GM19324 (cell line): ENCODE data around the gene RBP4.

Source experiments
- ATAC-seq: cut with Tn5 transposase; IDR thresholded peaks from one replicate; pipeline ENCODE4 v1.9.1; 2021; ENCODE audit warnings: mild to moderate bottlenecking, moderate library complexity; ENCODE audit not compliant: unreplicated experiment, low FRiP score

Gene RBP4

GRCh38 chr10:93597075-93597599 lies 3.9 kb downstream of the RBP4 start:
- no peak for ATAC-seq

- no peak for ATAC-seq
Observed at GRCh38 chr10:93596539-93596938, 4.5 kb downstream of the RBP4 start.

GRCh38 chr10:93595378-93596161 lies 5.5 kb downstream of the RBP4 start:
- no peak for ATAC-seq

DNA sequence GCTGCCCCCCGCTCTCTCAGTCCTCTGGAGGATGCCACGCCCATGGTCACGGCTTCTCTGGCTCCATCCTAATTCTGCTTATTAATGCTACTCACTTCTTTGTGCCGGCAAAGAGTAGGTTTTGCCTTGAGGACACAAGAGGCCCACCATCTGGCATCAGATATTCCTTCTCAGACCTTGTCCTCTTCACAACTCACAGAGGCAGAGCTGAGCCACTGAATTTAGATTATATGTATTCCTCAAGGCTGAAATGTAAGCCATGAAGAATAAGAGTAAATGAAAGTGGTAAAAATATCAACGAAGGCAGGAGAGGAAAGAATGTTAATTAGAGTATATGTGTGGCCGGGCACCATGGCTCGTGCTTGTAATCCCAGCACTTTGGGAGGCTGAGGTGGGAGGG lies 6.5 kb downstream of the RBP4 start:
- ATAC-seq: no peak

- ATAC-seq: no peak
Observed at GRCh38 chr10:93593749-93594148, 7.3 kb downstream of the RBP4 start.

GRCh38 chr10:93593254-93593653 lies 7.8 kb downstream of the RBP4 start:
- ATAC-seq: no peak

- no peak for ATAC-seq
Observed at GRCh38 chr10:93591065-93591808, 9.8 kb downstream of the RBP4 start.

DNA sequence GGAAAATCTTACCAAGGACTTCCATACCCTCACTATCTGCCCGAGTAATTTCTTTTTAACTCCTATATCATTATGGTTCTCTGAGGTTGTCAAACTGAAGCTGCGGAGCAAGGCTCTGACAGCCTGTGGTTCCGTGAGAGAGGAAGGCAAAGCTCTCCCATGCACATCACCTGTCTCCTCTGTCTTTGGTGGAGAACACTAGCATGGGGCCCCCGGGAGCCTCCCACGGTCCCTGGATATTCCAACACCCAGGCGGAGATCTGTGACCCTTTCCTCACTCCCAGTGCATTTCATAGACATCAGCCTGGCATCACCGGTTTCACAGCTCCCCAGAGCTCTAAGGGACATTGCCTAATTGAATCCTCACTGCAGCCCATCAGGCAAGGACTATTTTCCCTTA lies 10.4 kb downstream of the RBP4 start:
- ATAC-seq: no peak

DNA sequence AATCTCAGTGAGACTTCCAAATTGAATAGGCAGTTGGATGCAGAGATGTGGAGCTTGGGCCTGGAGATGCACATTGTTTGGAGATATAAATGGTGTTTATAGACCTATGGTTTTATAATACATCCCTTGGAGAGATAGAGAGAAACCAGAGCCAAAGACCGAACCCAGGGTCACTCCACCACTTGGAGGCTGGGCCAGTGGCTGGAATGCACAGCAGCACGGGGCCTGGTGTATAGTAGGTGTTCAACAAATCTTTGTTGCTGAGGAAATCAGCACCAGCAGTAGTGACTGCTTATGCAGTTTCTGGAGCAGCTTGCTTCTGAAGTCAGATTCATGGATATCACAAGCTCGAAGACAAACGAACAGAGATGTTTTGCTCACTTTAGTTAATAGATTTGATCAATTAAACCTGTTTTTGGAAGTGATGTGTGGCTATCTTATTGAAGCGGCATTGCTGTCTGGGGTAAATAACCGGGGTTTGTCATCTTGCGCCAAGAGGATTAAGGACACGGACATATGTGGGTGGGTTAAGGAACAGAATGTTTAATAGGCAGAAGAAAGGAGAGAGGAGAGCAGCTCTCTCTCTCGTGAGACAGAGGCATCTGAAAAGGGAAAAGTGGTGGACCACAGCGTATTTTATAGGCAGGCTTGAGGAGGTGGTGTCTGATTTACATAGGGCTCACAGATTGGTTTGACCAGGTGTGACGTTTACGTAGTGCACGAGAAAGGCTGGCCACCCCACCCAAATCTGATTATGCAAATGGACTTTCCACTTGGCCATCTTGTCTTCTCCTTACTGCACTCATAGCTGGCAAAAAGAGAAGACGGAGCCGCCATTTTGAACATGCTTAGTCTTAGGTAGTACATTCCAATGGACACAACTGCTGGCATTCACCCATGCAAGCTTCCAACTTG lies 11.1 kb downstream of the RBP4 start:
- no peak for ATAC-seq

DNA sequence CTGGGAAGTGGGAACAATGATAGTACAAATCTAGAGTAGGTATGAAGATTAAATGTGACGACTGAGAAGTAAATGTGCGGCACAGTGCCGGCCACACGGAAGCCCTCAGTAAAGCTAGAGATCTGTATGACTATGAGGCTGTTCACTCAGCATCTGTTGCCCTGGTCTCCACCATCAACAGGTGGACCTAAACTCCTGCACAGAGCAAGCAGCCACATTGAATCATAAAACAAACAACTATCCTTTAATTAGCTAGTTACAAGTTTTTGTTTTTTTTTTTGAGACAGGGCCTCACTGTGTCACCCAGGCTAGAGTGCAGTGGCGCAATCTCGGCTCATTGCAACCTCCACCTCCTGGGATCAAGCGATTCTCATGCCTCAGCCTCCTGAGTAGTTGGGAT lies 16.6 kb downstream of the RBP4 start:
- no peak for ATAC-seq

DNA sequence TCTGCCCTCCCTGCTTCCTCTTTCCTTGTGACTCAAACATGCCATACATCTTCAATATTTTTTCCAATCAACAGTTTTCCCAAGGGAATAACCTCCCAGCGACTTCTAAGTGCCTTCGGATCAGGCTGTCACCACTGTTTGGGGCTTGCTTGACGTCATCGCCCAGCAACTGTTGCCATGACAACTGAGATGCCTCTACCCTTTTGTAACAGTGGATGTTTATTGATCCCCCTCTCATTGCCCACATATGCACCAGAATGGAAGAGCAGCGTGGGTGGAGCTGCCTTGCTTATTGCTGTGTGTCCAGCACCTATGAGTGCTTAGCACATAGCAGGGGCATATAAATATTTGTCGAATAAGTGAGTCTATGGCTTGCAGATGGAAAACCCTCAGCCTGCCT lies 20.2 kb downstream of the RBP4 start:
- no peak for ATAC-seq

- ATAC-seq: no peak
Observed at GRCh38 chr10:93579985-93580711, 20.9 kb downstream of the RBP4 start.

DNA sequence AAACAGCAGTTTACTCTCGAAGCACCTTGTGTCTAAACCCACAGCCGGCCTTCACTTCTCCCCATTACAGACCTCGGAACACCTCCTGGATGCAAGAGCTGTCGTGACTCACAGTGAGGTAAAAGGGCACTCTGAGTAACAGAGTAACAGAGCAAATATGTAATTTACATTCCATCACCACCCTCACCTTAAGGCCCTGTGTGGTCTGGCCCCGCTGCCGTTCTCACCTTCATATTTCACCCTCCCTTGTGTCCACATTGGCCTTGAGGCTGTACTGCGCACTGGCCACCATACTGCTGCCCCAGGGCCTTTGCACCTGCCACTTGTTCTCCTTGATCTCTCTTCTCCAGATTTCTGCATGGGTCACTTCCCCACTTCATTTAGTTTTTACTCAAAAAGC lies 21.9 kb downstream of the RBP4 start:
- ATAC-seq: no peak

- ATAC-seq: no peak
Observed at GRCh38 chr10:93577565-93577964, 23.5 kb downstream of the RBP4 start.

DNA sequence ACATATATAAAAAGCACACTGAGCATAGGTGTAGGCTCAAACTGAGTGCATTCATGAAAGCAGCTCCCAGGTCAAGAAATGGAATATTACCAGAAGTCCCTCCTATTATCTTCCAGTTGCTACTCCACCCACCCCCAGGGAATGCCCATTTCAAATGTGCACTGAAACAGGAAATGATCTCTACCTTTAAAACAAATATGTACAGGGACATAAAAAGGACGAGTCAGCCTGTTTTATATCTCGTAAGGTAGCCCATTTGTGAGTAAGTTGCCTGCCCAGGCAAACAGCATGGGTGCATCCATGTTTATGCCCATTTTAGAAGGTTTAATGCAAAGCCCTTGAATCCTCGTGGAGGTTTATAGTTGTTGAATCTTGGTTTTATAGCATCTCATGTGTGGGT lies 24.1 kb downstream of the RBP4 start:
- no peak for ATAC-seq

GRCh38 chr10:93573924-93574323 lies 27.1 kb downstream of the RBP4 start:
- ATAC-seq: no peak

- no peak for ATAC-seq
Observed at GRCh38 chr10:93573051-93573909, 27.8 kb downstream of the RBP4 start.

- no peak for ATAC-seq
Observed at GRCh38 chr10:93572606-93573005, 28.4 kb downstream of the RBP4 start.

DNA sequence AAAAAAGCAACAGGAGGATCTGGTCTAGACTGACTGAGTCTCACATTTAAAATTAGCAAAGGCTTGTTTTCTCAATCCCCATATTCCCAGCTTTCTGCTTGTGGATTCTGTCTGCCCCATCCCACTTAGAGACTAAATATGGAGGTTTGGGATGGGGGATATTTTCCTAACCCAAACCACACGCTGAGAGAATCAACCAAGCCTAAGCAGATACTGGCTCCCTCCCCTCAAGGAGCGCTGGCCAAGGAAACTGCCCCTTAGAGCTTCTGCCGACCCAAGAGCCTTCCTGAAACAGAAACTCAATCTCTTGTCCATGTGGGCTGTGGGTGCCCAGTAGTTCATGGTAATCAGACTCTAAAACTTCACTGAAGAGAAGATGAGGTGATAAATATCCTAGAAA lies 30.7 kb downstream of the RBP4 start:
- no peak for ATAC-seq
